ENCODE results near the gene TBC1D10B. TPM values are rescaled to one million over a fixed set of nuclear protein-coding genes. Genes with fewer than 3 reads are reported as not detected.
"Not testable (repeated sequence)": the region's sequence is repeated elsewhere in the genome, so short reads cannot be mapped to it uniquely, and the experiment has no call there.

TBC1D10B gene
- total RNA-seq, 2 experiments from 2014 or later: 69.2 TPM

DNA sequence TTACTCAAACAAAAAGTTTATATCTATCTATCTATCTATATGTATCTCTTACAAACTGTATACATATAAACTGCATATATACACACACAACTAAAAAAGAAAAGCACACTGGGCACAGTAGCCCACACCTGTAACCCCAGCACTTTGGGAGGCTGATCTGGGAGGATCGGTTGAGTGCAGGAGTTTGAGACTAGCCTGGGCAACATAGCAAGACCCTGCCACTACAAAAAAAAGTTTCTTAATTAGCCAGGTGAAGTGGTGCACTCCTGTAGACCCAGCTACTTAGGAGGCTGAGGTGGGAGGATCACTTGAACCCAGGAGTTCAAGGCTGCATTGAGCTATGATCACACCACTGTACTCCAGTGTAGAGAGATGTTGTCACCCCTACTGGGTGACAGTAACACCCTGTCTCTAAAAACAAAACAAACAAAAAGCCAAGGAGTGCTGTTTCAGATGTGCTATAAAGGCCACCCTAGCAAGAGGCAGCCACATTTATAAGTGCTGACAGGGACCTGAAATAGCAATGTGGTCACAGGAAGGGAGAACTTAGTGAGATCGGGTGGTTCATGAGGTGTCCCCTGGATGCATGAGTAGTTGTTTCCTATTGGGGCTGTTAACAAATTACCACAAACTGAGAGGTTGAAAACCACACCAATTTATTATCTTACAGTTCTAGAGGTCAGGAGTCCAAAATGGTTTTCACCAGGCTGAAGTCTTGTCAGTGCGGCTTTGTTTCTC is 20.0 kb downstream of the TBC1D10B start:
- H3K36me3 Mint-ChIP-seq (ENCODE audit: low read depth): peaks cover 57% of the 10 kb centered on the region
- ChIA-PET CTCF (no interaction called here), POLR2A (interaction anchor here (2.7 kb wide), 1 partner anchor 15 kb away, joined by 9 read pairs; no protein-coding TSS in a partner anchor)
- H3K4me3 Mint-ChIP-seq: no peak overlapping the region
- H3K27me3 Mint-ChIP-seq: no peaks in the 10 kb centered on the region
- H3K4me1 Mint-ChIP-seq: peaks cover 52% of the 10 kb centered on the region
- peak overlapping the region; percentile 83 for H3K27ac Mint-ChIP-seq
- peak; percentile 46 for DNase-seq
- no peaks in the 10 kb centered on the region for H3K9me3 Mint-ChIP-seq

GRCh38 chr16:30349675-30350074 is 20.6 kb downstream of the TBC1D10B start:
- Mint-ChIP-seq H3K4me1 (peaks cover 48% of the 10 kb centered on the region), H3K4me3 (no peak overlapping the region), H3K9me3 (no peaks in the 10 kb centered on the region), H3K27me3 (no peaks in the 10 kb centered on the region), H3K27ac (peak overlapping the region; percentile 66), H3K36me3 (ENCODE audit: low read depth) (peaks cover 53% of the 10 kb centered on the region)
- no peak for DNase-seq
- CTCF ChIA-PET: no interaction called here
- POLR2A ChIA-PET: interaction anchor here (2.7 kb wide), 1 partner anchor 15 kb away, joined by 9 read pairs; no protein-coding TSS in a partner anchor

DNA sequence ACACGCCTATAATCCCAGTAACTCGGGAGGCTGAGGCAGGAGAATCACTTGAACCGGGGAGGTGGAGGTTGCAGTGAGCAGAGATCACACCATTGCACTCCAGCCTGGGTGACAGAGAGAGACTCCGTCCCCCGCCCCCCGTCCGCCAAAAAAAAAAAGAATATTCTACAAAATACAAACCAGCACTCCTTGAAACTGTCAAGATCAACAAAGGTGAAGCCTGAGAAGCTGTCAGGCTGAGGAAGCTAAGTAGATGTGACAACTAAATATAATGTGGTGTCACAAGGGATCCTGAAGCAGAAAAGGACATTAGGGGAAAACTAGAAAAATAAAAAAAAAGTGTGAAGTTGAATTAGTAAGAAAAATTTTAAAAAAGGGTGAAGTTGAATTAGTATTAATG is 21.4 kb downstream of the TBC1D10B start:
- Mint-ChIP-seq H3K9me3 (no peaks in the 10 kb centered on the region), H3K4me1 (peaks cover 40% of the 10 kb centered on the region), H3K36me3 (ENCODE audit: low read depth) (peaks cover 46% of the 10 kb centered on the region), H3K27ac (no peak overlapping the region), H3K27me3 (no peaks in the 10 kb centered on the region), H3K4me3 (no peak overlapping the region)
- ChIA-PET POLR2A (interaction anchor here (2.7 kb wide), 1 partner anchor 14 kb away, joined by 9 read pairs; no protein-coding TSS in a partner anchor), CTCF (interaction anchor here (0.6 kb wide), 1 partner anchor 256 kb away, joined by 4 read pairs; no protein-coding TSS in a partner anchor)
- no peak for DNase-seq

- DNase-seq: no peak
- ChIA-PET CTCF (no interaction called here), POLR2A (interaction anchor here (1.0 to 1.7 kb wide), 2 partner anchors 8 to 12 kb away, joined by 3 to 5 read pairs; no protein-coding TSS in a partner anchor)
- Mint-ChIP-seq H3K36me3 (ENCODE audit: low read depth) (peaks cover 39% of the 10 kb centered on the region), H3K4me1 (peaks cover 34% of the 10 kb centered on the region), H3K27ac (no peak overlapping the region), H3K4me3 (no peak overlapping the region), H3K27me3 (no peaks in the 10 kb centered on the region), H3K9me3 (no peaks in the 10 kb centered on the region)
These were observed 22.2 kb downstream of the TBC1D10B start for GRCh38 chr16:30348113-30348512.

- Mint-ChIP-seq H3K4me1 (peaks cover 18% of the 10 kb centered on the region), H3K27ac (no peak overlapping the region), H3K27me3 (no peaks in the 10 kb centered on the region), H3K36me3 (ENCODE audit: low read depth) (peaks cover 22% of the 10 kb centered on the region), H3K9me3 (no peaks in the 10 kb centered on the region), H3K4me3 (no peak overlapping the region)
- ChIA-PET CTCF (interaction anchor here (0.6 kb wide), 1 partner anchor 103 kb away, joined by 3 read pairs; no protein-coding TSS in a partner anchor), POLR2A (interaction anchor here (1.7 kb wide), 2 partner anchors 10 to 11 kb away, joined by 5 to 7 read pairs; no protein-coding TSS in a partner anchor)
- DNase-seq: no peak
These were observed 24.0 kb downstream of the TBC1D10B start for GRCh38 chr16:30346286-30346685.

DNA sequence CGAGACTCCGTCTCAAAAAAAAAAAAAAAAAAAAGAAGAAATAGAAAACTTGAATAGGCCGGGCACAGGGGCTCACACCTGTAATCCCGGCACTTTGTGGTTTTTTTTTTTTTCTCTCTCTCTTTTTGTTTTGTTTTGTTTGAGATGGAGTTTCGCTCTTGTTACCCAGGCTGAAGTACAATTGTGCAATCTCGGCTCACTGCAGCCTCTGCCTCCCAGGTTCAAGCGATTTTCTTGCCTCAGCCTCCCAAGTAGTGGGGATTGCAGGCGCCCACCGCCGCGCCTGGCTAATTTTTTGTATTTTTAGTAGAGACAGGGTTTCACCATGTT is 26.8 kb downstream of the TBC1D10B start:
- H3K4me1 Mint-ChIP-seq; H3K27ac Mint-ChIP-seq; H3K36me3 Mint-ChIP-seq (ENCODE audit: low read depth); H3K9me3 Mint-ChIP-seq; DNase-seq; H3K27me3 Mint-ChIP-seq; CTCF ChIA-PET; H3K4me3 Mint-ChIP-seq: not testable (repeated sequence)
- POLR2A ChIA-PET: interaction anchor here (1.7 kb wide), 1 partner anchor 11 kb away, joined by 5 read pairs; the partner anchor contains the start of gene CD2BP2

- DNase-seq: no peak
- H3K9me3 Mint-ChIP-seq: no peaks in the 10 kb centered on the region
- POLR2A ChIA-PET: interaction anchor here (1.1 to 1.7 kb wide), 2 partner anchors 12 to 28 kb away, joined by 5 read pairs; partner anchors contain the start of gene CD2BP2
- H3K36me3 Mint-ChIP-seq (ENCODE audit: low read depth): no peaks in the 10 kb centered on the region
- CTCF ChIA-PET: no interaction called here
- H3K4me1 Mint-ChIP-seq: peaks cover 4% of the 10 kb centered on the region
- H3K27me3 Mint-ChIP-seq: no peaks in the 10 kb centered on the region
- no peak overlapping the region for H3K4me3 Mint-ChIP-seq
- no peak overlapping the region for H3K27ac Mint-ChIP-seq
These were observed 27.4 kb downstream of the TBC1D10B start for GRCh38 chr16:30342751-30343490.

- not testable (repeated sequence) for H3K36me3 Mint-ChIP-seq (ENCODE audit: low read depth); DNase-seq; H3K27ac Mint-ChIP-seq; H3K27me3 Mint-ChIP-seq; H3K9me3 Mint-ChIP-seq; H3K4me3 Mint-ChIP-seq; H3K4me1 Mint-ChIP-seq
- POLR2A ChIA-PET: interaction anchor here (1.1 to 1.7 kb wide), 2 partner anchors 13 to 29 kb away, joined by 5 read pairs; partner anchors contain the start of gene CD2BP2
- CTCF ChIA-PET: interaction anchor here (1.4 kb wide), 1 partner anchor 67 kb away, joined by 5 read pairs; no protein-coding TSS in a partner anchor
These were observed 28.3 kb downstream of the TBC1D10B start for GRCh38 chr16:30341971-30342370.

GRCh38 chr16:30340621-30341020 is 29.7 kb downstream of the TBC1D10B start:
- CTCF ChIA-PET: no interaction called here
- Mint-ChIP-seq H3K36me3 (ENCODE audit: low read depth) (no peaks in the 10 kb centered on the region), H3K4me3 (no peak overlapping the region), H3K9me3 (no peaks in the 10 kb centered on the region), H3K27me3 (no peaks in the 10 kb centered on the region), H3K4me1 (peaks cover 14% of the 10 kb centered on the region), H3K27ac (no peak overlapping the region)
- no peak for DNase-seq
- POLR2A ChIA-PET: interaction anchor here (1.9 kb wide), 1 partner anchor 14 kb away, joined by 5 read pairs; the partner anchor contains the start of gene CD2BP2

GRCh38 chr16:30338715-30339114 is 31.6 kb downstream of the TBC1D10B start:
- H3K4me3 Mint-ChIP-seq; H3K27ac Mint-ChIP-seq; H3K36me3 Mint-ChIP-seq (ENCODE audit: low read depth); POLR2A ChIA-PET; H3K27me3 Mint-ChIP-seq; DNase-seq; H3K9me3 Mint-ChIP-seq; CTCF ChIA-PET: not testable (repeated sequence)
- peaks cover 17% of the 10 kb centered on the region for H3K4me1 Mint-ChIP-seq

DNA sequence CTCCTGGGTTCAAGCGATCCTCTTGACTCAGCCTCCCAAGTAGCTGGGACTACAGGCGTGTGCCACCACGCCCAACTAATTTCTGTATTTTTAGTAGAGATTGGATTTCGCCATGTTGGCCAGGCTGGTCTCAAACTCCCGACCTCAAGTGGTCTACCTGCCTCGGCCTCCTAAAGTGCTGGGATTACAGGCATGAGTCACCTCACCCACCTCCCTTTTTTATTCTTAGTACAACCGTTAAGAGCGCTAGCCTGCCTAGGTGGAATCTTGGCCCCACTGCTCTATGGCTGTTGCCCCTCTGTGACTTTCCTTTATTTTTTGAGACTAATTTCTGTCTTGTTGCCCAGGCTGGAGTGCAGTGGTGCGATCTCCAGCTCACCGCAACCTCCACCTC is 32.3 kb downstream of the TBC1D10B start:
- H3K4me1 Mint-ChIP-seq: peaks cover 17% of the 10 kb centered on the region
- CTCF ChIA-PET; H3K9me3 Mint-ChIP-seq; H3K4me3 Mint-ChIP-seq; H3K27me3 Mint-ChIP-seq; DNase-seq; POLR2A ChIA-PET; H3K36me3 Mint-ChIP-seq (ENCODE audit: low read depth); H3K27ac Mint-ChIP-seq: not testable (repeated sequence)

- peak overlapping the region; percentile 63 for H3K27ac Mint-ChIP-seq
- CTCF ChIA-PET: interaction anchor here (1.0 to 1.5 kb wide), 3 partner anchors 74 to 223 kb away, joined by 3 to 5 read pairs (median 3); partner anchors contain the start of gene ZNF764
- H3K36me3 Mint-ChIP-seq (ENCODE audit: low read depth): no peaks in the 10 kb centered on the region
- H3K4me1 Mint-ChIP-seq: peaks cover 20% of the 10 kb centered on the region
- no peaks in the 10 kb centered on the region for H3K9me3 Mint-ChIP-seq
- DNase-seq: peak; percentile 39
- H3K4me3 Mint-ChIP-seq: peak overlapping the region; percentile 89
- no peaks in the 10 kb centered on the region for H3K27me3 Mint-ChIP-seq
- POLR2A ChIA-PET: interaction anchor here (0.6 to 2.1 kb wide), 19 partner anchors 9 to 272 kb away, joined by 3 to 20 read pairs (median 5); partner anchors contain the start of genes ALDOA, CD2BP2, SEPTIN1 and TBC1D10B
These were observed 34.5 kb downstream of the TBC1D10B start for GRCh38 chr16:30335598-30336474.
